HepG2 (cell line): ENCODE data around the gene H6PD. TPM values are rescaled to one million over a fixed set of nuclear protein-coding genes. Genes with fewer than 3 reads are reported as not detected.

ENCODE experiments used
- ATF5 ChIP-seq: sonication (generic); formaldehyde crosslinking; IDR thresholded peaks from 2 replicates; pipeline ENCODE4 v1.4.0; 2020; ENCODE audit warnings: mild to moderate bottlenecking, low read depth, missing genetic modification reagents
- BHLHE40 ChIP-seq: IDR thresholded peaks from 2 replicates; pipeline ENCODE4 v1.6.1; 2011; ENCODE audit warnings: low read length, improper control_type of control experiment
- FOXP4 ChIP-seq: sonication (generic); formaldehyde crosslinking; IDR thresholded peaks from 2 replicates; pipeline ENCODE4 v1.4.0; 2020; ENCODE audit warnings: missing genetic modification reagents
- HNRNPL ChIP-seq: fragments of 200-400 bp; formaldehyde crosslinking; IDR thresholded peaks from 2 replicates; pipeline ENCODE4 v1.6.1; 2017; ENCODE audit warnings: mild to moderate bottlenecking, low read depth, low read length
- JDP2 ChIP-seq: sonication (generic); formaldehyde crosslinking; IDR thresholded peaks from 2 replicates; pipeline ENCODE4 v1.8.1; 2022; ENCODE audit warnings: missing genetic modification reagents, borderline replicate concordance
- KLF16 ChIP-seq, 2 experiments: sonication (generic) in 1 of 2; formaldehyde crosslinking in 1 of 2; IDR thresholded peaks; 2 replicates each; pipeline versions ENCODE4 v1.6.1 to v1.8.0; 2016 to 2023; ENCODE audit warnings: missing genetic modification reagents in 2 of 2, missing compliant biosample characterization in 1 of 2
- MED8 ChIP-seq: sonication (generic); formaldehyde crosslinking; IDR thresholded peaks from 2 replicates; pipeline ENCODE4 v1.8.1; 2023; ENCODE audit warnings: mild to moderate bottlenecking, missing genetic modification reagents; ENCODE audit not compliant: insufficient replicate concordance
- NFE2L2 ChIP-seq: fragments of 150-350 bp; IDR thresholded peaks from 2 replicates; pipeline ENCODE4 v1.6.1; 2014; ENCODE audit warnings: low read length
- NFRKB ChIP-seq: fragments of 450-650 bp; IDR thresholded peaks from 2 replicates; pipeline ENCODE4 v1.6.1; 2017
- NFYC ChIP-seq: IDR thresholded peaks from 2 replicates; pipeline ENCODE4 v1.6.1; 2016; ENCODE audit warnings: missing genetic modification reagents, missing compliant biosample characterization
- PHF21A ChIP-seq: sonication (generic); formaldehyde crosslinking; IDR thresholded peaks from 2 replicates; pipeline ENCODE4 v1.5.0; 2020; ENCODE audit warnings: mild to moderate bottlenecking, missing genetic modification reagents
- PLSCR1 ChIP-seq: sonication (generic); formaldehyde crosslinking; IDR thresholded peaks from 2 replicates; pipeline ENCODE4 v1.5.0; 2020; ENCODE audit warnings: missing genetic modification reagents, mild to moderate bottlenecking, borderline replicate concordance
- SPEN ChIP-seq: sonication (generic); formaldehyde crosslinking; IDR thresholded peaks from 2 replicates; pipeline ENCODE4 v1.5.1; 2020; ENCODE audit warnings: low read depth, mild to moderate bottlenecking, missing genetic modification reagents
- TBL1XR1 ChIP-seq: fragments of 150-350 bp; IDR thresholded peaks from 2 replicates; pipeline ENCODE4 v1.6.1; 2014; ENCODE audit warnings: borderline replicate concordance, low read length; ENCODE audit not compliant: partially characterized antibody
- ZBTB21 ChIP-seq: sonication (generic); formaldehyde crosslinking; IDR thresholded peaks from 2 replicates; pipeline ENCODE4 v1.4.0; 2020; ENCODE audit warnings: missing genetic modification reagents
- ZNF230 ChIP-seq: sonication (generic); formaldehyde crosslinking; IDR thresholded peaks from 2 replicates; pipeline ENCODE4 v1.4.0; 2020; ENCODE audit warnings: mild to moderate bottlenecking, missing genetic modification reagents
- ZNF619 ChIP-seq: sonication (generic); formaldehyde crosslinking; IDR thresholded peaks from 2 replicates; pipeline ENCODE4 v1.4.0; 2020; ENCODE audit warnings: mild to moderate bottlenecking, missing genetic modification reagents
- ZNF652 ChIP-seq: IDR thresholded peaks from 2 replicates; pipeline ENCODE4 v1.6.1; 2016; ENCODE audit warnings: low read depth, borderline replicate concordance
- ZNF800 ChIP-seq: sonication (generic); formaldehyde crosslinking; IDR thresholded peaks from 2 replicates; pipeline ENCODE4 v1.4.0; 2020; ENCODE audit warnings: missing genetic modification reagents
- ZNF878 ChIP-seq: sonication (generic); formaldehyde crosslinking; IDR thresholded peaks from 2 replicates; pipeline ENCODE4 v1.8.1; 2023; ENCODE audit warnings: mild to moderate bottlenecking, missing genetic modification reagents, moderate library complexity
- ZNF879 ChIP-seq: sonication (generic); formaldehyde crosslinking; IDR thresholded peaks from 2 replicates; pipeline ENCODE4 v1.8.1; 2023; ENCODE audit warnings: missing genetic modification reagents
- polyA plus RNA-seq, 8 experiments: library from polyadenylated mRNA; depleted of rRNA in 3 of 8; stranded (reverse) in 7 of 8; unstranded in 1 of 8; fragments of >200 nt; fragmentation: Illumina TruSeq in 4 of 8; extraction: Trizol in 4 of 8; gene quantifications; 2 replicates each; pipeline versions ENCODE4 v1.2.1 to v1.2.3, GENCODE V29; 2011 to 2016; ENCODE audit warnings: low read depth in 4 of 8, missing spikeins in 1 of 8, mixed read lengths in 1 of 8; ENCODE audit not compliant: insufficient read depth in 1 of 8
- total RNA-seq, 5 experiments: library from RNA; depleted of rRNA; stranded (reverse); fragments of >200 nt; fragmentation: Illumina TruSeq; extraction: Trizol; gene quantifications; 2 replicates each; pipeline ENCODE4 v1.2.3, GENCODE V29; 2016; ENCODE audit warnings: low read depth in 1 of 5

The H6PD gene
- total and polyA plus RNA-seq, 2 of the 13 experiments (the other 11 are each of a cell fraction or from before 2014, with no cell fraction given), result 9.3 to 14.1 TPM

- TF ChIP-seq FOXP4 (peak; percentile 50), TBL1XR1 (peak; percentile 44), NFE2L2 (no peak), BHLHE40 (no peak), KLF16 (CRISPR knock-in tag; IDR thresholded peaks at IDR 0.05) (no peak; a peak in 1 of 4 replicates), ZBTB21 (no peak), SPEN (CRISPR knock-in tag) (peak; percentile 70), ZNF800 (CRISPR knock-in tag) (0 out of 2 replicates have a peak, but pooled peaks have one; percentile 46), MED8 (CRISPR knock-in tag) (peak; percentile 62), ZNF619 (CRISPR knock-in tag) (0 out of 2 replicates have a peak, but pooled peaks have one; percentile 77), NFYC (CRISPR knock-in tag) (peak; percentile 56; the same call in 1 of the 2 replicates), ZNF878 (CRISPR knock-in tag) (no peak; the same call in 1 of the 2 replicates), PHF21A (peak; percentile 74; the same call in 1 of the 2 replicates), ZNF879 (CRISPR knock-in tag) (no peak), ATF5 (CRISPR knock-in tag) (no peak), ZNF230 (CRISPR knock-in tag) (0 out of 2 replicates have a peak, but pooled peaks have one; percentile 21), ZNF652 (CRISPR knock-in tag) (no peak; the same call in 1 of the 2 replicates), HNRNPL (peak; percentile 95), NFRKB (no peak), JDP2 (CRISPR knock-in tag) (no peak), PLSCR1 (no peak)
Measured at GRCh38 chr1:9249534-9250410, 15.2 kb downstream of the H6PD start (continued).
